WTC11 (cell line): Measurements from ENCODE around the gene CCDC68.

Source experiments
- ARID4B ChIP-seq: sonication (generic); formaldehyde crosslinking; IDR thresholded peaks from 2 replicates; pipeline ENCODE4 v1.8.0; 2023; ENCODE audit warnings: missing genetic modification reagents, mild to moderate bottlenecking, borderline replicate concordance
- JUN ChIP-seq: sonication (generic); formaldehyde crosslinking; IDR thresholded peaks from 2 replicates; pipeline ENCODE4 v1.8.0; 2023; ENCODE audit warnings: mild to moderate bottlenecking, missing genetic modification reagents
- MYBL2 ChIP-seq: sonication (generic); formaldehyde crosslinking; IDR thresholded peaks from 2 replicates; pipeline ENCODE4 v1.8.1; 2023; ENCODE audit warnings: mild to moderate bottlenecking, moderate library complexity, missing genetic modification reagents
- NR1H2 ChIP-seq: sonication (generic); formaldehyde crosslinking; IDR thresholded peaks from 2 replicates; pipeline ENCODE4 v1.9.0; 2021; ENCODE audit warnings: mild to moderate bottlenecking, moderate library complexity, missing genetic modification reagents
- TCF7 ChIP-seq: sonication (generic); formaldehyde crosslinking; IDR thresholded peaks from 2 replicates; pipeline ENCODE4 v1.8.0; 2022; ENCODE audit warnings: mild to moderate bottlenecking, low read depth, missing genetic modification reagents, moderate library complexity

- TF ChIP-seq MYBL2 (CRISPR knock-in tag) (no peak), NR1H2 (no peak), ARID4B (CRISPR knock-in tag) (no peak), JUN (no peak), TCF7 (no peak)
Observed at GRCh38 chr18:54914816-54915215, 44.4 kb downstream of the CCDC68 start.
